GM23338 (cell line): Measurements from ENCODE around the gene XRRA1. TPM values are rescaled to one million over a fixed set of nuclear protein-coding genes. Genes with fewer than 3 reads are reported as not detected.

Experiments
- CTCF ChIP-seq, 2 experiments: fragments of 200-600 bp in 1 of 2; sonication (generic) in 1 of 2; conservative IDR thresholded peaks; 2 replicates each; pipeline versions ENCODE4 v1.5.1 to v1.6.1; 2016 to 2017; ENCODE audit warnings: antibody characterized with exemption in 2 of 2, low read depth in 2 of 2, mild to moderate bottlenecking in 2 of 2, moderate library complexity in 1 of 2
- ETS1 ChIP-seq: IDR thresholded peaks from 2 replicates; pipeline ENCODE4 v1.6.1; 2016; ENCODE audit warnings: antibody characterized with exemption
- EZH2 ChIP-seq: fragments of 200-600 bp; sonication (generic); IDR thresholded peaks from one replicate; pipeline ENCODE4 v1.8.0; 2017; ENCODE audit warnings: antibody characterized with exemption, mild to moderate bottlenecking, low read depth; ENCODE audit not compliant: unreplicated experiment
- EZH2phosphoT487 ChIP-seq: fragments of 200-600 bp; sonication (generic); IDR thresholded peaks from one replicate; pipeline ENCODE4 v1.8.1; 2018; ENCODE audit warnings: antibody characterized with exemption; ENCODE audit not compliant: unreplicated experiment
- JUNB ChIP-seq: IDR thresholded peaks from one replicate; pipeline ENCODE4 v1.6.1; 2016; ENCODE audit warnings: antibody characterized with exemption; ENCODE audit not compliant: unreplicated experiment
- REST ChIP-seq: IDR thresholded peaks from one replicate; pipeline ENCODE4 v1.6.1; 2018; ENCODE audit warnings: antibody characterized with exemption; ENCODE audit not compliant: unreplicated experiment
- STAT1 ChIP-seq: IDR thresholded peaks from one replicate; pipeline ENCODE4 v1.6.1; 2016; ENCODE audit warnings: antibody characterized with exemption; ENCODE audit not compliant: unreplicated experiment
- ZNF114 ChIP-seq: fragments of 250-450 bp; sonication (Bioruptor Pico); IDR thresholded peaks from 2 replicates; pipeline ENCODE4 v1.5.0; 2020; ENCODE audit warnings: mild to moderate bottlenecking, moderate library complexity
- ZNF462 ChIP-seq: fragments of 250-450 bp; sonication (Bioruptor Pico); IDR thresholded peaks from 2 replicates; pipeline ENCODE4 v1.5.0; 2020; ENCODE audit warnings: mild to moderate bottlenecking, moderate library complexity
- polyA plus RNA-seq: library from polyadenylated mRNA; unstranded; fragments of >200 nt; fragmentation: Nextera tagmentation; extraction: Ambion mirVana; gene quantifications from 2 replicates; pipeline ENCODE4 v1.2.1, GENCODE V29; 2016
- total RNA-seq: library from RNA; depleted of rRNA; stranded (reverse); fragments of >200 nt; shearing (Covaris generic); gene quantifications from 2 replicates; pipeline ENCODE4 v1.2.3, GENCODE V29; 2014

Gene XRRA1
- total and polyA plus RNA-seq, 2 experiments from 2014 or later, result 4.9 to 5.4 TPM

GRCh38 chr11:74824285-74824982 is 124.5 kb downstream of the XRRA1 start (continued):
- no peak for TF ChIP-seq ZNF462 (CRISPR knock-in tag)
- TF ChIP-seq STAT1, result no peak
- TF ChIP-seq ETS1, result no peak
- no peak for TF ChIP-seq JUNB
- no peak for TF ChIP-seq EZH2phosphoT487
- TF ChIP-seq EZH2, result no peak
- no peak for TF ChIP-seq ZNF114 (CRISPR knock-in tag)
- no peak for TF ChIP-seq CTCF (conservative IDR thresholded peaks at IDR 0.05; ENCODE audit: low read depth in 2 of 2)
- no peak for TF ChIP-seq REST
